ENCODE results near the gene STRN3.
"Not testable (repeated sequence)": the region's sequence is repeated elsewhere in the genome, so short reads cannot be mapped to it uniquely, and the experiment has no call there.

Gene STRN3

GRCh38 chr14:31030469-31030868 is 4.3 kb upstream of the STRN3 start:
- no peak for DNase-seq

GRCh38 chr14:31029016-31029970 is 3.1 kb upstream of the STRN3 start:
- DNase-seq = no peak

DNA sequence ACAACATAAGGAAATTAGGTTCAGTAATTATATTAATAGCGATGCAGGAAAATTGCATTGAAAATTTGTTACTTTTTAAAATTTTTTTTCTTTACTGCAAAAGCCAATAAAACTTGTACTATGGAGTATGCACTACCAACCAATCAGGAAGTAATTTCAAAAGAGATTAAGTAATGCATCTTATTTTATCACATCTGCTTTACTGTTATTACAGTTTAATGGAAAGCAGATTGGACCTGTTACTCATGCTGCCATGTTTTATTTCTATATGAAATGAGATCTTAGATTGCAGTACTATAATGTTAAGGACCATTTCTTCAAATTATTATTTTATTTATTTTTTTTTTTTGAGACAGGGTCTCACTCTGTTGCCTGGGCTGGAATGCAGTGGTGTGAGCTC is 1.7 kb upstream of the STRN3 start:
- DNase-seq = no peak

- DNase-seq = peak; percentile 89
These were observed 464 bp upstream of the STRN3 start for GRCh38 chr14:31026450-31027235.

DNA sequence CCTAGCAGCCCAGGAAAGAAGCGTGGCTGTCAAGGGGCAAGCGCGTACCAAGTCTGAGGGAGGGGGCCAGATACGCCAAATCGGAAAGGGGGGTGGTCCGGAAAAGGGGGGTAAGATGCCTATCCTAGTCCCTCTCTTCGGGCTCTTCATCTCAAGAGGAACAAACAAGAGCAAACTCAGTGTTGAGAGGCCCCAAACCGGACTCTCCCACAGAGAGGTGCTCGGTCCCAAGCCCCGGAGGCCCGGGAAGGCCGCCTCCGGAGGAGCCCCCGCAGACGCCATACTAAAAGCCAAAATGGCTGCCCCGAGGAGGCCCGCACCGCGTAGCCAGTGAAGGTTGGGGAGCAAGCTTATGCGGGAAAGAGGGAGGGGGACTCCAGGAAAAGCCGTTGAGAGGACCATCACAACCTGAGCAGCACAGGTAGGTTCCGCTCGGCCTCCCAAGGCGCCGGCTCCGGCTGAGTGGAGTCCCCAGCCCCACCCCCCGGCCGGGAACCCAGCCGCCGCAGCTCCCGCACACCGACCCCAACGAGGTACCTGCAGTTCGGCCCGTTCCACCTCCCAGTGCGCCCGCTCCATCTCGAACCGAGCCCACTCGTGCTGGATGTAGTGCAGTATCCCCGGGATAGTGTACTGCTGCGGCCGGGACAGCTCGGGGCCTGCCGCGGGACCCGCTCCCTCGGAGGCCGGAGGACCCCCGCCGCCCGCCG is 657 bp downstream of the STRN3 start, which contains the start of gene AP4S1:
Gene AP4S1, plus strand, starts transcription at position 283 of the 710 bp plus-strand sequence. CDS start 40,548 bp downstream, outside the sequence.
- DNase-seq = no peak

- DNase-seq = no peak
These were observed 1.4 kb downstream of the STRN3 start for GRCh38 chr14:31024577-31025366.

- DNase-seq = no peak
These were observed 2.1 kb downstream of the STRN3 start for GRCh38 chr14:31024010-31024480.

- no peak for DNase-seq
These were observed 3.8 kb downstream of the STRN3 start for GRCh38 chr14:31022386-31022785.

DNA sequence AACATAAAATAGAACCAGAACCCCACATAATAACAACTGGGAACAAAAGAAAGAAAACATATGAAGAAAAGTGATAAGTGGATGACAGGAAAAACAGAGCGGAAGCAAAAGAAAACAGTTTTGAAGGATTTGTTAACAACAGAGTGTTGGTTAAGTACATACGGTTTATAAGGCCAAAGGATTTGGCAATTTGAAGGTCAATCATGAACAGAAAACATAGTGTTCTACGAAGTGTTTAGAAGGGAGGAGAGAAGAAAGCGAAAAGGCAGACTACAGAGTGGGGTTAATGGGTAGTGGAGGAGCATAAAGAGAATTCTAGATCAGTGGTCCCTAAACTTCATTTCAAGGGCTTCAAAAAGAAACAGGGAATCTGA is 4.6 kb downstream of the STRN3 start:
- DNase-seq = no peak

- DNase-seq = no peak
These were observed 5.2 kb downstream of the STRN3 start for GRCh38 chr14:31020834-31021575.

DNA sequence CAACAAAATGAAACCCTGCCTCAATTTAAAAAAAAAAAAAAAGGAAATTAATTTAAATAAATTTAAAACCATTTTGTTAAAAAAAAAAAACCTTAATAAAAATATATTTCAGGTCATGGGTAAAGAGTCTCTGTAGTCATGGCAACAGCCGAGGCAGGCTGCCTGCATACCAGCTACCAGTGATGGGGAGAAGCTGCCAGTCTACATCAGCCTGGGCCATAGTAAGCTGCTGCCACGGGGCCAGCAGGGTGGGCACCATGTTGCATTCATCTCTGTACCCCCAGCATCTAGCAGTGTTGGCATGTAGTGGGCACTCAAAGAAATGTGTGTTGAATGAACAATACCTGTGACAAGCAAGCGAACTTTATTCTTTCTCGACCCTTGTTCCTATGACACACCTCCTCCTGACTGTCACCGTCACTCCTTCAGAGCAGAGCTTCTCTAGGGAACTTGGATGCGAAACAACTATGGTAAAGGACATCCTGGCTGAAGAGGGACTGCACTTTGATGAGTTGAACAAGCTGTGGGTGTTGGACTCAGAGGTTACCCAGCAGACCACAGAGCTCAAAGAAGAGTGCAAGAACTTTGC is 8.0 kb downstream of the STRN3 start:
- no peak for DNase-seq

GRCh38 chr14:31013841-31014240 is 12.3 kb downstream of the STRN3 start:
- DNase-seq = no peak

- no peak for DNase-seq
These were observed 15.2 kb downstream of the STRN3 start for GRCh38 chr14:31010935-31011334.

- no peak for DNase-seq
These were observed 16.2 kb downstream of the STRN3 start for GRCh38 chr14:31009836-31010574.

- no peak for DNase-seq
These were observed 19.5 kb downstream of the STRN3 start for GRCh38 chr14:31006703-31007102.

DNA sequence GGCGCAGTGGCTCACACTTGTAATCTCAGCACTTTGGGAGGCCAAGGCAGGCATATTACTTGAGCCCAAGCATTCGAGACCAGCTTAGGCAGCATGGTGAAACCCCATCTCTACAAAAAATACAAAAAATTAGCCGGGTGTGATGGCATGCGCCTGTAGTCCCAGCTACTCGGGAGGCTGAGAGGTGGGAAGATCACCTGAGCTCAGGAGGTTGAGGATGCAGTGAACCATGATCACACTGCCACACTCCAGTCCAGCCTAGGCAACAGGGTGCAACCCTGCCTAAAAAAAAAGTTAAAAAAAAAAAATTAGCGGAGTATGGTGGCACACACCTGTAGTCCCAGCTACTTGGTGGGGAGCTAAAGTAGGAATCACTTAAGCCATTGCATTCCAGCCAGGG is 22.2 kb downstream of the STRN3 start:
- DNase-seq = not testable (repeated sequence)

- no peak for DNase-seq
These were observed 22.9 kb downstream of the STRN3 start for GRCh38 chr14:31003284-31003683.

- DNase-seq = no peak
These were observed 24.9 kb downstream of the STRN3 start for GRCh38 chr14:31001339-31001658.

DNA sequence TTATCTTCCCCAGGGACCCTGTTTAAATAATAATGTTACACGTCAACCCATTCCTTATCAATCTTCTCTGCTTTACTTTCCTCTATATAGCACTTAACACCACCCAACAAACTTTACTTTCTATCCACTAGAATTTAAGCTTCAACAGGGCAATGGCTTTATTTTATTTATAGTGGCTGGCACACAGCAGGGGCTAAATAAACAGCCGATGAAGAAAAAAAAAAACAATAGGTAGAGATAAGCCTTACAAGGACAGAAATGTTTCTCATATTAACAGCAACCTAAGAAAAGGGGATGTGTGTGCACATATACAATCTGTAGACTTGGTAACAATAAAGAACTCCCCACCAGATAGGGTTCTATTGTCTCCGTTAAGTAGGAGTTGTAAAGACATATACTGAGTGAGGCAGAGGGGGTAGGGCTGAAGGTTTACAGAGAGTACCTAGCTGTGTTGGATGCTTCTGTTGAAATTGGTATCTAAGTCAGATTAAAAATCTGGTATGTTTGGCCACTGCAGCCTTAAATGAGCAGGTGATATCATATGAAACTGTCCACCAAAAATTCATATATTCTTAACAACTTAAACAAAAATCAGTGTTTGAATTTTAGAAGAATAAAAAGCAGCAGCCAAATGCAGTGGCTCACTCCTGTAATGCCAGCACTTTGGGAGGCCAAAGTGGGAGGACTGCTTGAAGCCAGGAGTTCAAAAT is 25.4 kb downstream of the STRN3 start:
- no peak for DNase-seq

Data from DMS153 (cell line).